Neural crest cell (in vitro differentiated cells): Measurements from ENCODE around the gene TSHB. TPM values are rescaled to one million over a fixed set of nuclear protein-coding genes. Genes with fewer than 3 reads are reported as not detected.

ENCODE experiments used
- DNase-seq: peaks from one replicate; pipeline ENCODE4 v3.0.0; 2021; ENCODE audit warnings: low read depth, mixed read lengths, low spot score
- H3K27ac Mint-ChIP-seq: one replicate; pipeline ENCODE4 v1.8.0; 2021; ENCODE audit warnings: mild to moderate bottlenecking, mixed read lengths; ENCODE audit not compliant: unreplicated experiment
- H3K27me3 Mint-ChIP-seq: 2 replicates; pipeline ENCODE4 v1.8.0; 2021; ENCODE audit warnings: low read depth, mild to moderate bottlenecking, mixed read lengths
- H3K36me3 Mint-ChIP-seq: 2 replicates; pipeline ENCODE4 v1.8.0; 2021; ENCODE audit warnings: low read depth, mild to moderate bottlenecking, mixed read lengths
- H3K4me1 Mint-ChIP-seq: 2 replicates; pipeline ENCODE4 v1.8.0; 2021; ENCODE audit warnings: mixed read lengths
- H3K4me3 Mint-ChIP-seq: one replicate; pipeline ENCODE4 v1.8.0; 2021; ENCODE audit warnings: mild to moderate bottlenecking, mixed read lengths
- H3K9me3 Mint-ChIP-seq: 2 replicates; pipeline ENCODE4 v1.8.0; 2021; ENCODE audit warnings: mixed read lengths
- CTCF ChIP-seq: fragments of 200-600 bp; sonication (generic); conservative IDR thresholded peaks from 2 replicates; pipeline ENCODE4 v1.5.0; 2021; ENCODE audit warnings: antibody characterized with exemption, mild to moderate bottlenecking
- total RNA-seq: library from RNA; stranded (reverse); gene quantifications from 2 replicates; pipeline ENCODE4 v1.2.1, GENCODE V29; 2021

Gene TSHB
- total RNA-seq, 1 donor from 2014 or later, result not detected

GRCh38 chr1:115077984-115078330 lies 48.3 kb downstream of the TSHB start:
- TF ChIP-seq CTCF, result no peak
- no peaks in the 10 kb centered on the region for H3K36me3 Mint-ChIP-seq
- H3K4me3 Mint-ChIP-seq, result no peak overlapping the region
- no peak for DNase-seq
- H3K27me3 Mint-ChIP-seq, result no peaks in the 10 kb centered on the region
- peaks cover 14% of the 10 kb centered on the region for H3K4me1 Mint-ChIP-seq
- H3K9me3 Mint-ChIP-seq, result no peaks in the 10 kb centered on the region
- no peak overlapping the region for H3K27ac Mint-ChIP-seq

- Mint-ChIP-seq H3K4me1 (peaks cover 14% of the 10 kb centered on the region), H3K4me3 (no peak overlapping the region), H3K36me3 (no peaks in the 10 kb centered on the region), H3K27me3 (no peaks in the 10 kb centered on the region), H3K27ac (no peak overlapping the region), H3K9me3 (no peaks in the 10 kb centered on the region)
- DNase-seq, result no peak
- no peak for TF ChIP-seq CTCF
Measured at GRCh38 chr1:115078708-115079107, 49.1 kb downstream of the TSHB start.

DNA sequence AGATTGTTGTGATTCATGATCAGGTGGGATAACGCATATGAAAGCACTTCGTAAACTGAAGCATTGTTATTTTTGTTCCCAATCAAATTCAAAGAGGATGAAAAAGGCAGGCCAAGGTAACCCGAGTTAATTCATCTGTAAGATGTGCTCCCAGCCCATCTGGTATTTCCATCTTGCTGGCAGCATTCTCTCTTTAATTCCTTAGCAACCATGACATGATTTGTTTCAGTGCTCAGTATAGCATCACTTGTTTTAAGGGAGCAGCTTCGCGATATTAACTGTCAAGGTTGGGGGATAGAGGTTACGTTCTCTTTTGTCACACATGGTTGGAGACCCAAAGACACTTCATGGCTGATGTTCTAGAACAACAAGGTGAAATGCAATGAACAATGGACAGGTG lies 53.3 kb downstream of the TSHB start:
- Mint-ChIP-seq H3K36me3 (no peaks in the 10 kb centered on the region), H3K27ac (no peak overlapping the region), H3K27me3 (peaks cover 1% of the 10 kb centered on the region), H3K4me3 (no peak overlapping the region), H3K9me3 (no peaks in the 10 kb centered on the region), H3K4me1 (peaks cover 21% of the 10 kb centered on the region)
- no peak for TF ChIP-seq CTCF
- no peak for DNase-seq

Other genes with a start within 250 kb of the TSHB start
- 65.0 and 65.7 TPM in 2 replicates for gene SIKE1, start 249.1 kb upstream of the TSHB start, total RNA-seq
- not detected in 2 replicates for gene SYCP1, start 175.0 kb upstream of the TSHB start, total RNA-seq
- gene TSPAN2, start 59.7 kb downstream of the TSHB start, total RNA-seq, result 4.3 and 5.4 TPM in 2 replicates